PFSK-1 (cell line): ENCODE measurements around the gene ASIC3.

Source experiments
- FOXP2 ChIP-seq: optimal IDR thresholded peaks from 2 replicates; pipeline ENCODE3; 2011; ENCODE audit warnings: borderline replicate concordance, control low read depth, inconsistent platforms; ENCODE audit not compliant: insufficient read depth; ENCODE audit errors: extremely low read length, extremely low read depth
- POLR2AphosphoS5 ChIP-seq: IDR thresholded peaks from 2 replicates; pipeline ENCODE4 v1.6.1; 2012; ENCODE audit warnings: low read depth, mild to moderate bottlenecking, control low read depth, low read length, moderate library complexity
- SIN3A ChIP-seq: IDR thresholded peaks from 2 replicates; pipeline ENCODE4 v1.6.1; 2012; ENCODE audit warnings: mild to moderate bottlenecking, low read length, moderate library complexity, borderline replicate concordance; ENCODE audit not compliant: insufficient read depth
- TAF1 ChIP-seq: IDR thresholded peaks from 2 replicates; pipeline ENCODE4 v1.6.1; 2012; ENCODE audit warnings: low read length, control low read depth, borderline replicate concordance; ENCODE audit not compliant: insufficient read depth
- TF ChIP-seq, protein P1 (sequence below), 2 experiments: IDR thresholded peaks; 2 replicates each; pipeline versions ENCODE4 v1.6.1 to v1.8.0; 2011 to 2012; ENCODE audit warnings: low read depth in 2 of 2, low read length in 2 of 2, control low read depth in 1 of 2, inconsistent platforms in 1 of 2, mild to moderate bottlenecking in 1 of 2, moderate library complexity in 1 of 2; ENCODE audit not compliant: insufficient read depth in 1 of 2

ASIC3 gene

GRCh38 chr7:151024435-151025056, 23.8 kb upstream of the ASIC3 start, which contains the start of gene ATG9B:
TSS of gene ATG9B (minus strand) at chr7:151024494. CDS start at chr7:151024423, 71 bp downstream.
- TF ChIP-seq FOXP2 (no peak), TAF1 (no peak), SIN3A (no peak), POLR2AphosphoS5 (no peak)
- TF ChIP-seq, protein P1, sequence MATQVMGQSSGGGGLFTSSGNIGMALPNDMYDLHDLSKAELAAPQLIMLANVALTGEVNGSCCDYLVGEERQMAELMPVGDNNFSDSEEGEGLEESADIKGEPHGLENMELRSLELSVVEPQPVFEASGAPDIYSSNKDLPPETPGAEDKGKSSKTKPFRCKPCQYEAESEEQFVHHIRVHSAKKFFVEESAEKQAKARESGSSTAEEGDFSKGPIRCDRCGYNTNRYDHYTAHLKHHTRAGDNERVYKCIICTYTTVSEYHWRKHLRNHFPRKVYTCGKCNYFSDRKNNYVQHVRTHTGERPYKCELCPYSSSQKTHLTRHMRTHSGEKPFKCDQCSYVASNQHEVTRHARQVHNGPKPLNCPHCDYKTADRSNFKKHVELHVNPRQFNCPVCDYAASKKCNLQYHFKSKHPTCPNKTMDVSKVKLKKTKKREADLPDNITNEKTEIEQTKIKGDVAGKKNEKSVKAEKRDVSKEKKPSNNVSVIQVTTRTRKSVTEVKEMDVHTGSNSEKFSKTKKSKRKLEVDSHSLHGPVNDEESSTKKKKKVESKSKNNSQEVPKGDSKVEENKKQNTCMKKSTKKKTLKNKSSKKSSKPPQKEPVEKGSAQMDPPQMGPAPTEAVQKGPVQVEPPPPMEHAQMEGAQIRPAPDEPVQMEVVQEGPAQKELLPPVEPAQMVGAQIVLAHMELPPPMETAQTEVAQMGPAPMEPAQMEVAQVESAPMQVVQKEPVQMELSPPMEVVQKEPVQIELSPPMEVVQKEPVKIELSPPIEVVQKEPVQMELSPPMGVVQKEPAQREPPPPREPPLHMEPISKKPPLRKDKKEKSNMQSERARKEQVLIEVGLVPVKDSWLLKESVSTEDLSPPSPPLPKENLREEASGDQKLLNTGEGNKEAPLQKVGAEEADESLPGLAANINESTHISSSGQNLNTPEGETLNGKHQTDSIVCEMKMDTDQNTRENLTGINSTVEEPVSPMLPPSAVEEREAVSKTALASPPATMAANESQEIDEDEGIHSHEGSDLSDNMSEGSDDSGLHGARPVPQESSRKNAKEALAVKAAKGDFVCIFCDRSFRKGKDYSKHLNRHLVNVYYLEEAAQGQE (IDR thresholded peaks at IDR 0.05; ENCODE audit: insufficient read depth in 1 of 2, low read depth in 2 of 2, low read length in 2 of 2) = no peak

- TF ChIP-seq TAF1 = no peak
- TF ChIP-seq FOXP2 = no peak
- TF ChIP-seq POLR2AphosphoS5 = no peak
- TF ChIP-seq, protein P1 (IDR thresholded peaks at IDR 0.05; ENCODE audit: insufficient read depth in 1 of 2, low read depth in 2 of 2, low read length in 2 of 2) = no peak
- no peak for TF ChIP-seq SIN3A
Measured at GRCh38 chr7:151025924-151026671, 22.2 kb upstream of the ASIC3 start.

- TF ChIP-seq POLR2AphosphoS5 (peak; percentile 54; the same call in 1 of the 2 replicates), TAF1 (no peak), FOXP2 (peak; percentile 57)
- TF ChIP-seq, protein P1 (IDR thresholded peaks at IDR 0.05; ENCODE audit: insufficient read depth in 1 of 2, low read depth in 2 of 2, low read length in 2 of 2) = no peak
Measured at GRCh38 chr7:151028131-151028947, 20.0 kb upstream of the ASIC3 start, which contains the start of gene ABCB8. TSS of gene ABCB8 (plus strand) at chr7:151028450. CDS start at chr7:151028516, 66 bp downstream.

DNA sequence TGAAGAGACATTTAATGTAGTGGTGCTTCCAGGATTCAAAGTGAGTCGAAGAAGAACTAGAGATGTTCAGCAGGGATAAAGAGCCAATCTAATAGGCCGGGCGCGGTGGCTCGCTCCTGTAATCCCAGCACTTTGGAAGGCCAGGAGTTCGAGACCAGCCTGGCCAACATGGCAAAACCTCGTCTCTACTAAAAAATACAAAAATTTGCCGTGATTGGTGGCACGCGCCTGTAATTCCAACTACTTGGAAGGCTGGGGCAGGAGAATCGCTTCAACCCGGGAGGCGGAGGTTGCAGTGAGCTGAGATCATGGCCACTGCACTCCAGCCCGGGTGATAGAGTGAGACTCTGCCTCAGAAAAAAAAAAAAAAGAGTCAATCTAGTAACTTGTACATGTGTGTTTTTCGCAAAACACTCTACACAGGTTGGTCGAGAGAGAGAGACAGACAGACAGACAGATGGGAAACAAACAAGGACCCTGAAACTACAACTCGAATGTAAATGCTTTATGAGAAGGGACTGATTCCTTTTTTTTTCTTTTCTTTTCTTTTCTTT, 19.3 kb upstream of the ASIC3 start:
- no peak for TF ChIP-seq POLR2AphosphoS5
- TF ChIP-seq, protein P1 (IDR thresholded peaks at IDR 0.05; ENCODE audit: insufficient read depth in 1 of 2, low read depth in 2 of 2, low read length in 2 of 2) = no peak
- no peak for TF ChIP-seq SIN3A
- no peak for TF ChIP-seq TAF1
- TF ChIP-seq FOXP2 = no peak
